Raji (cell line): ENCODE data around the gene TENM4.

Source experiments
- POLR2A ChIP-seq: IDR thresholded peaks from 2 replicates; pipeline ENCODE4 v1.6.1; 2011; ENCODE audit warnings: low read depth, low read length, control low read depth; ENCODE audit not compliant: insufficient read depth

The TENM4 gene

DNA sequence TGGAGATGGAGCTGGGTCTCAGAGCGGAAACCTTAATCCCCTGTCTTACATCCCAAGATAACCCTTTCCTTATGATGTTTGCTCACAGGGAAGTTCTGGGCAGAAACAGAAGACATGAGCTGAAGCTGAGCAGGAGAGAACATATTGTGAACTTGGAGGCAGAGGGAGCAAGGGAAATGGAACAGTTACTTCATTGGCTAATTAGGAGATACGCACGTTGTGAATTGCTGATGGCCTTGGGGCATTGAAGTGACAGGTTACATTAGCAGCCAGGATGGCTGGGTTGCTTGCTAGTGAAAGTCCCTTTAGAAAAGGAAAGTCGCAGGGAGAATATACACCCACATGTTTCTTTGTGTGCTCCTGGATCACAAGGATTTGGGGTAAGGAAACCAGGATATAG, 48.7 kb downstream of the TENM4 start:
- TF ChIP-seq POLR2A: no peak

DNA sequence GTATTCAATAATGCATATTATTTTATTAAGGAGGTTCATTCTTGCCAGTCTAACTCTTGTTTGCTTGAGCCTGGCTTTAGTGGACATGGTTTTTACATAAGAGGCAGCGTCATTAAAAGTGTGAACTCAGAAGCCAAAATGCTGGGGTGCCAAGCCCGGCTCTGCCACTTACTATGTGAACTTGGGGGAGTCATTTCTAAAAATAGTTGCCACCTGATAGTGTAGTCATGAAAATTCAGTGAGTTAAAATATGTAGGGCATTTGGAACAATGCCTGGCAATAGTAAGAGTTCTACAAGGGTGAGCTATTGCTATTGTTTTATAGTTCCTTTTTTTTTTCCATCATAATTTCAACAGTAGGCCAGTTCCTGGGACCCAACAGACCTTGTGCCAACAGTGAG, 49.9 kb downstream of the TENM4 start:
- no peak for TF ChIP-seq POLR2A

DNA sequence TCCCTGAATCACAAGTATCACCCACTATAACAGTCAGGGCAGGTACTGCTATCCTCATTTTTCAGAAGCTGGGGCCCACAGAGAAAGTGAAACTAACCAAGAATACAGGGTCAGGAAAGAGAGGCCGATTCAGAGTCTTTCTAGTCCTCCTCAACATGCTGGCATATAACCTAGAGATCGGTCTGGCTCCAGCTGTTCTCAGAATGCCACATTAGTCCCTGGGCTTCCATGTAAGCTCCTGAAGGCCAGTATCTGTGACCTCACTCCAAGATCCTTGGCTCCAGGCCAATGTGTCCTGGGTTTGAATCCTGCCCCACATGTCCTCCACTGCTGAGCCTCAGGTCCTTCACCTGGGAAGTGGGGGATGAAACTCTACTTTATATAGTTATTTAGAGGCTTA, 50.4 kb downstream of the TENM4 start:
- no peak for TF ChIP-seq POLR2A

DNA sequence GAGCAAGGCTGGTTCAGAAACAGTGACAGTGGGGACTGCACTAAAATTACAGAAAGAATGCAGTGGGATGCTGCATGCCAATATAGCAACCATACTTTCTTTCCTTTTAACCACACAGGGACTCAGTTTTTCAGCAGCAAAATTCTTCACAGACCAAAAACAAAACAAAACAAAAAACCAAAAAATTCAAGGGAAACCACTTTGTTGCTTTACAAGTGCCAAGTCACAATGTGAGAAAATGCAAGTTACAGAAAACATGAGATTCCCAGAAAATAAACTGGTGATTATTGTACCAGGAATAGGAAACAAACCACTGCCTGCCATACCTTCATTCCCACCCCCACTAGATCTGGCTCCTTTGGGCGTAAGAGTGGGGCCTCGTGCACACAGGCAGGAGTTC, 52.6 kb downstream of the TENM4 start:
- no peak for TF ChIP-seq POLR2A

GRCh38 chr11:79383874-79384273, 57.0 kb downstream of the TENM4 start:
- TF ChIP-seq POLR2A: no peak

DNA sequence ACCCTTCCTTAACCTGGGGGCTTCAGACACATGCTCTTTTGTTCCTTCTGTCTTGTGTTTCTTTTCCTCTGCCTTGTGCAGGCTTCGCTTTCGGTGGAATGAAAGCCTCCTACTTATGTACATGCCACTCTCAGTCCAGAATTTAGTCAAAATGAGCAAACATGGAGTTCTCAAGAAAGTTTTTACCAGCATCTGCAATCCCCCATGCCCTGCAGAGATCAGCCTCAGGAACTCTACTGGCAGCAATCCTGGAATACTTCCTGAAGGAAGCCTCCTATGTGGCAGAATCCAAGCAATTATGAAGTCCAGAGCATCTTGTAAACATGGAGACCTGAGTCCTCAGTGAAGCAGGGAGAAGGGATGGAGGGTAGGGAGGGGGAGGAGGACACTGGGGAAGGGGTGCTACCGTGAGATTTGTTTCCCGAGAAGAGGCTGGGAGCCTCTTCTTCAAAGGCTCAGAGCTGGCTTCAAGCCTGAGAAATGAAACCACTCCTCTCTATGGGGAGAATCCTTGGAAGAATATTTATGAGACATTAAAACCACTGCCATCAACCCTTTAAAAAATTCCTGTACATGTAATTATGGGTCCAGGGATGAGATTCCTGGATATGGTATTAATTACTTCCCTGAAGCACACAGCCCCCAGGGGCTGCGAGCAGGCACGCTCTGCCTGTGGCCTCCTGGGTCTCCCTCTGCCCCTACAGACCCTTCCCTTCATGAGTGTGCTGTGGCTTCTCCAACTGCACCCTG, 58.4 kb downstream of the TENM4 start:
- TF ChIP-seq POLR2A: no peak

- TF ChIP-seq POLR2A: no peak
Measured at GRCh38 chr11:79381036-79381435, 59.8 kb downstream of the TENM4 start.

DNA sequence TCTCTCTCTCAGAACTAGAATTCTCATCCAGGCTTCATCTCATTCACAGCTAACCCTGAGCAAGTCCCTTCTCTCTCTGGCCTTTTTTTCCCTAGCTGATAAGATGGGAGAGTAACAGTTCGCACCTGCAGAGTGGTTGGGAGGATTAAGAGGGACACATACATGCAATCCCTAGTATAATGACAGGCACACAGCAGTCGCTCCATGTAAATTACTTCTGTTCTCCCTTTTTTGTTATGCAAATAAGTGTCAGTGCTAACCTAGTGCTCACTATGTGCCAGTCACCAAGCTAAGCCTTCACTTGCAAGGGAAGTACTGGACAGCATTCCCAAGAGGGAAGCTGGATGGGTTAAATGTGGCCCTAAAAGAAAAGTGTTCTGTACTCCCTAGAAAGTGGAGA, 63.4 kb downstream of the TENM4 start:
- no peak for TF ChIP-seq POLR2A

DNA sequence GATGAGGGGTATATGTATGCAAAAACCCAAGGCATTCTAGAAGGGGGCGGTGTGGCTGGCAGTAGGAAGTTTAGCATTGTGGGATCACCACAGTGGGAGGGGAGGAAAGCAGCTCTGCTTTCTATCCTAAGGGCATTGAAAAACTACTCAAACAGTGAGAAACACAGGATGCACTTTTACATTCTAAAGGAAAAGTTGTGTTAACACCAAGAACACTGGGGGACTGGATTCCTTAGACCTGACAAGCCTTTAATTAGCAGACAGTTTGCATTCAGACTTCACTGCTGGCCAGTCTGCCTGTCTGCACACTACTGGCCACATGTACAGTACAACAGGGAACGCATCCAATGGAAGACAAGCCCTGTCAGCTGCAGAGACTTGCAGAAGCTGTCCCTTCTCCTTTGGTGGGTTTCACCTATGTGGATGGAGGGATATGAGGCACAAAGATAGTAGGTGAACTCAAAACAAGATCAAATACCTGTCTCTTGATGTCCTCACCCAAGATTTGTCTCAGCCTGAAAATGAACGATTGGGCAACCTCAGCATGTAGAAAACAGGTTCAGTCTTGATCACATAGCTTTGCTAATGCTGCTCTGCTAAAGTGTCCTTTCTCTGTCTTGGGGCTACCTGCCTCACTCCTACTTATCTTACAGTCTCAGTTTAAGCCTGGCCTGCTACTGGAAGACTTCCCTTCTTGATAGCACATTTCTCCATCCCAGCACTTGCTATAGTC, 64.8 kb downstream of the TENM4 start:
- TF ChIP-seq POLR2A: no peak

GRCh38 chr11:79374727-79375126, 66.1 kb downstream of the TENM4 start:
- no peak for TF ChIP-seq POLR2A

DNA sequence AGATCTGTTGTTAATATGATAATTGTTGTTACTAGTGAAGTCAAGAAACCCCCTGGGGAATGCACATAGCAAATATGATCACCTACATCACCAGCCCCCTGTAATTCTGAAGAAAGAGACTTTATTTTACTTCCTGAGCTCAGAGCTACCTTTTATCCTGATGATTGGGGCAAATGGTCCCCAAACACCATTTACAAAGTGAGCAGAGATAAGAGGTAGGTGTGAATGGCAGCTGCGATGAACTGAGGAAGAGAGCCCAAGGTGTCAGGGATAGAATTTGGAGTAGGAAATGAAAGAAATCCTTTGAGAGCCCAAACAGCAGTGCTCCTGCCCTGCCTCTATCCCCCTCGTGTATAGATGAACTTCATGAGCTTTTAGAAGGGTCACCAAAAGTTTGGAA, 69.1 kb downstream of the TENM4 start:
- TF ChIP-seq POLR2A: no peak

DNA sequence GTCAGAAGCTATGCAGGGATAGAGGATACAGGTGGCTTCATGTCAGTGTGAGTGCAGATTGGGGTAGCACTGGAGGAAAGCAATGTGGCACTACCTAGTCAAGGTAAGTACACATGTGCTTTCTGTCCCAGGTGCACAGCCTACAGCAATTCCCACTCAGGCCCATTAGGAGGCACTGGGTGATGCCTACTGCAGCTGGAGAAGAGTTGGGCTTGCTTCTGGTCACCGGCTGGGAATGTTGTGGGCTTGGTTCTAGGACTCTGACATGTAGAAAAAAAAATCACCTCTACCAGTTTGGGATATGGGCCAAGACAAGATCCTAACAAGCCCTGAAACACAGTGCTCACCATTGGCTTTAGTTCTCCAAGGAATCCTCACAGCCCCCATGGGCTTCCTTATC, 69.7 kb downstream of the TENM4 start:
- TF ChIP-seq POLR2A: no peak

DNA sequence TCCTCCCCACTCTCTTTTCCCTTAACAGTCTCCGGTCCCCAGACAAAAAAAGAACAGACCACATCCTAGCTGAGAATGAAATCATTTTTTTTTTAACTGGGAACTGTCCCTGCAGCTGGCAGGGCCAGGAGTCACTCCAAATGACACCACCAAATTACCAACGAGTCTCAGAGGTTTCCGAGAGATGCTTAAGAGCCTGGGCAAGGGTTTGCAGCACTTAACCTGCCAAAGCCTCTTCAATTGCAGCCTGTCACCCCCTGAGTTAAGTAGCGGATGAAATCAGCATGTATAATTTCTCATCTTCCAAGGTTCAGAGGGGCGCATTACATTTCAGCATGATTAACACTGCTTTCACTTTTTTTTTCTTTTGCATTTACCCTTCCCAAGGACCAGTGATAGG, 71.8 kb downstream of the TENM4 start:
- TF ChIP-seq POLR2A: no peak

GRCh38 chr11:79367844-79368243, 73.0 kb downstream of the TENM4 start:
- TF ChIP-seq POLR2A: no peak

GRCh38 chr11:79366218-79366617, 74.6 kb downstream of the TENM4 start:
- no peak for TF ChIP-seq POLR2A

GRCh38 chr11:79363861-79364378, 76.9 kb downstream of the TENM4 start:
- TF ChIP-seq POLR2A: no peak
